GM12891 (cell line): ENCODE results near the gene JOSD2.

Experiments used
- DNase-seq: peaks from one replicate; pipeline ENCODE4 v3.0.0; 2011; ENCODE audit warnings: low spot score; ENCODE audit not compliant: insufficient read length
- FAIRE-seq: peaks from 2 replicates; lab custom pipeline; 2011; peaks lifted over from hg19 to GRCh38; lab: Jason Lieb, UNC
- PAX5 ChIP-seq: IDR thresholded peaks from 2 replicates; pipeline ENCODE4 v1.6.1; 2011; ENCODE audit warnings: low read length, moderate library complexity, mild to moderate bottlenecking; ENCODE audit not compliant: insufficient read depth, severe bottlenecking
- POU2F2 ChIP-seq: IDR thresholded peaks from 2 replicates; pipeline ENCODE4 v1.6.1; 2011; ENCODE audit warnings: low read depth, mild to moderate bottlenecking, control low read depth, low read length, moderate library complexity

Gene JOSD2

DNA sequence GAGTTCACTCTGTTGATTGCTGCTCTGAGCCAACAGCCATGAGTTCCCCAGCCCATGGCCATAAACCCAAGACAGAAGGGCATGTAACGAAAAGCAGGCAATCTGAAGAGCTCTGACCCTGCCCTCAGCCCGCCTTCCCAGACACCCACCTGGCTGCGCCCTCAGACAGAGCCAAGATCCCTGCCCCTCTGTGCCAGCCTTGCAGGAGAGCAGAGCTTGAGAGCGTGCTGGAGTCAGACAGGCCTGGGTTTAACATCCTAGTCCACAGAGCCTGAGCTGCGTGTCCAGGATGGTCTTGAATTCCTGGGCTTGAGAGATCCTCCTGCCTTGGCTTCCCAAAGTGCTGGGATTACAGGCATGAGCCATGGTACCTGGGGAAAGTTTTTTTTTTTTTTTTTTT, 53.7 kb downstream of the JOSD2 start:
- FAIRE-seq (no peak), DNase-seq (no peak)
- no peak for TF ChIP-seq PAX5
- no peak for TF ChIP-seq POU2F2
